ENCODE results near the gene RGL3. TPM values are rescaled to one million over a fixed set of nuclear protein-coding genes. Genes with fewer than 3 reads are reported as not detected.
"Not testable (repeated sequence)": the region's sequence is repeated elsewhere in the genome, so short reads cannot be mapped to it uniquely, and the experiment has no call there.

The RGL3 gene
- 1 to 10 TPM; 5.1 to 8.6 TPM for total RNA-seq

GRCh38 chr19:11418549-11419506 lies at the start of gene RGL3:
Gene RGL3, minus strand, starts transcription at chr19:11419314. Its CDS starts 36 bp downstream, at chr19:11419278.
- peak; percentile 17 for DNase-seq (ENCODE audit: low spot score)
- no peaks in the 10 kb centered on the region for H3K4me1 ChIP-seq (replicated peaks)
- 10% methylated on average over 52 of the region's 72 CpGs for WGBS

DNA sequence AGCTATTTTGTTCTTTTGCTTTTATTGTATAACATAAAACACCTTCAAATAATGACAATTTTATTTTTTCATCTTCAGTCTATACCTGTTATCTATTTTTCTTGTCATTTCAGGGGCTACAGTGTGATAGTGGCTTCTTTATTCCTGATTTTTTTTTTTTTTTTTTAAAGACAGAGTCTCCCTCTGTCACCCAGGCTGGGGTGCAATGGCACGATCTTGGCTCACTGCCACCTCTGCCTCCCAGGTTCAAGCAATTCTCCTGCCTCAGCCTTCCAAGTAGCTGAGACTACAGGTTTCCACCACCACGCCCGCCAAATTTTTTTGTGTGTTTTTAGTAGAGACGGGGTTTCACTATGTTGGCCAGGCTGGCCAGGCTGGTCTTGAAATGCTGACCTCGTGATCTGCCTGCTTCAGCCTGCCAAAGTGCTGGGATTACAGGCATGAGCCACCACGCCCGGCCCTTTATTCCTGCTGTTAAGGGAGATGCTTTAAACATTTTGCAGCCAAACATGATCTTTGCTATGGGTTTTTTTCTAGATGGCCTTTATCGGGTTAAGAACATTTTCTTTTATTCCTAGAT lies 49.2 kb upstream of the RGL3 start:
- H3K9me3 ChIP-seq; H3K4me3 ChIP-seq; H3K27me3 ChIP-seq (replicated peaks; ENCODE audit: insufficient read depth); DNase-seq (ENCODE audit: low spot score); H3K27ac ChIP-seq; intact Hi-C loops (cut with DNase I); H3K36me3 ChIP-seq; H3K4me1 ChIP-seq (replicated peaks): not testable (repeated sequence)
- 46% methylated on average over 8 of the region's 8 CpGs for WGBS

More at GRCh38 chr19:11418549-11419506, at the start of gene RGL3:
- Histone ChIP-seq H3K36me3 (no peaks in the 10 kb centered on the region), H3K4me3 (peak within 1 kb of the TSS; percentile 21 to 30), H3K27ac (no peak within 1 kb of the TSS), H3K27me3 (replicated peaks; ENCODE audit: insufficient read depth) (no peaks in the 10 kb centered on the region), H3K9me3 (no peaks in the 10 kb centered on the region)
- intact Hi-C loops (cut with DNase I): no loop called here
- TF ChIP-seq POLR2A (IDR thresholded peaks at IDR 0.05) (peak; percentile 11), POLR2AphosphoS5 (IDR thresholded peaks at IDR 0.05) (no peak)
- TF ChIP-seq, protein P1, sequence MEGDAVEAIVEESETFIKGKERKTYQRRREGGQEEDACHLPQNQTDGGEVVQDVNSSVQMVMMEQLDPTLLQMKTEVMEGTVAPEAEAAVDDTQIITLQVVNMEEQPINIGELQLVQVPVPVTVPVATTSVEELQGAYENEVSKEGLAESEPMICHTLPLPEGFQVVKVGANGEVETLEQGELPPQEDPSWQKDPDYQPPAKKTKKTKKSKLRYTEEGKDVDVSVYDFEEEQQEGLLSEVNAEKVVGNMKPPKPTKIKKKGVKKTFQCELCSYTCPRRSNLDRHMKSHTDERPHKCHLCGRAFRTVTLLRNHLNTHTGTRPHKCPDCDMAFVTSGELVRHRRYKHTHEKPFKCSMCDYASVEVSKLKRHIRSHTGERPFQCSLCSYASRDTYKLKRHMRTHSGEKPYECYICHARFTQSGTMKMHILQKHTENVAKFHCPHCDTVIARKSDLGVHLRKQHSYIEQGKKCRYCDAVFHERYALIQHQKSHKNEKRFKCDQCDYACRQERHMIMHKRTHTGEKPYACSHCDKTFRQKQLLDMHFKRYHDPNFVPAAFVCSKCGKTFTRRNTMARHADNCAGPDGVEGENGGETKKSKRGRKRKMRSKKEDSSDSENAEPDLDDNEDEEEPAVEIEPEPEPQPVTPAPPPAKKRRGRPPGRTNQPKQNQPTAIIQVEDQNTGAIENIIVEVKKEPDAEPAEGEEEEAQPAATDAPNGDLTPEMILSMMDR (IDR thresholded peaks at IDR 0.05): no peak

- Histone ChIP-seq H3K27ac (no peak overlapping the region), H3K36me3 (no peaks in the 10 kb centered on the region), H3K4me3 (no peak overlapping the region), H3K4me1 (replicated peaks) (no peaks in the 10 kb centered on the region), H3K27me3 (replicated peaks; ENCODE audit: insufficient read depth) (no peaks in the 10 kb centered on the region), H3K9me3 (no peaks in the 10 kb centered on the region)
- intact Hi-C loops (cut with DNase I): no loop called here
- DNase-seq (ENCODE audit: low spot score): no peak
- WGBS: 38% methylated on average over 6 of the region's 8 CpGs
- TF ChIP-seq, protein P1 (IDR thresholded peaks at IDR 0.05): no peak
These were observed 46.5 kb upstream of the RGL3 start for GRCh38 chr19:11465600-11465999.

GRCh38 chr19:11464333-11465265 lies 45.5 kb upstream of the RGL3 start:
- no peak for DNase-seq (ENCODE audit: low spot score)
- no peak for TF ChIP-seq POLR2AphosphoS5 (IDR thresholded peaks at IDR 0.05)
- TF ChIP-seq, protein P1 (IDR thresholded peaks at IDR 0.05): no peak
- no peak for TF ChIP-seq POLR2A (IDR thresholded peaks at IDR 0.05)
- no peaks in the 10 kb centered on the region for H3K9me3 ChIP-seq
- H3K27ac ChIP-seq: no peak overlapping the region
- intact Hi-C loops (cut with DNase I): no loop called here
- WGBS: 83% methylated on average over 11 of the region's 11 CpGs
- no peaks in the 10 kb centered on the region for H3K36me3 ChIP-seq
- no peaks in the 10 kb centered on the region for H3K27me3 ChIP-seq (replicated peaks; ENCODE audit: insufficient read depth)
- no peaks in the 10 kb centered on the region for H3K4me1 ChIP-seq (replicated peaks)
- no peak overlapping the region for H3K4me3 ChIP-seq

- Histone ChIP-seq H3K27me3 (replicated peaks; ENCODE audit: insufficient read depth) (no peaks in the 10 kb centered on the region), H3K36me3 (no peaks in the 10 kb centered on the region), H3K9me3 (no peaks in the 10 kb centered on the region), H3K27ac (no peak overlapping the region), H3K4me1 (replicated peaks) (no peaks in the 10 kb centered on the region), H3K4me3 (no peak overlapping the region)
- intact Hi-C loops (cut with DNase I): no loop called here
- no peak for TF ChIP-seq POLR2AphosphoS5 (IDR thresholded peaks at IDR 0.05)
- TF ChIP-seq, protein P1 (IDR thresholded peaks at IDR 0.05): no peak
- no peak for TF ChIP-seq POLR2A (IDR thresholded peaks at IDR 0.05)
- no peak for DNase-seq (ENCODE audit: low spot score)
- WGBS: 70% methylated on average over 12 of the region's 12 CpGs
These were observed 44.3 kb upstream of the RGL3 start for GRCh38 chr19:11463391-11463790.

Measured in prostate gland (tissue), 2 donors.